ENCODE results near the gene CTAG2.

Gene CTAG2

GRCh38 chrX:154661170-154661569 lies 7.8 kb upstream of the CTAG2 start:
- no peak for DNase-seq (ENCODE audit: extremely low read depth, low read depth)
- TF ChIP-seq CTCF (IDR thresholded peaks at IDR 0.05; ENCODE audit: low read depth, low read length), result no peak

- no peak for TF ChIP-seq CTCF (IDR thresholded peaks at IDR 0.05; ENCODE audit: low read depth, low read length)
- no peak for DNase-seq (ENCODE audit: extremely low read depth, low read depth)
Observed at GRCh38 chrX:154660541-154660940, 7.2 kb upstream of the CTAG2 start.

- DNase-seq (ENCODE audit: extremely low read depth, low read depth), result no peak
Observed at GRCh38 chrX:154658957-154659356, 5.6 kb upstream of the CTAG2 start.

GRCh38 chrX:154658187-154658586 lies 4.8 kb upstream of the CTAG2 start:
- no peak for DNase-seq (ENCODE audit: extremely low read depth, low read depth)
- no peak for TF ChIP-seq CTCF (IDR thresholded peaks at IDR 0.05; ENCODE audit: low read depth, low read length)

More at GRCh38 chrX:154658957-154659356, 5.6 kb upstream of the CTAG2 start:
- no peak for TF ChIP-seq CTCF (IDR thresholded peaks at IDR 0.05; ENCODE audit: low read depth, low read length)

- TF ChIP-seq CTCF (IDR thresholded peaks at IDR 0.05; ENCODE audit: low read depth, low read length), result no peak
- DNase-seq (ENCODE audit: extremely low read depth, low read depth), result no peak
Observed at GRCh38 chrX:154657226-154657805, 3.9 kb upstream of the CTAG2 start.

- no peak for DNase-seq (ENCODE audit: extremely low read depth, low read depth)
- no peak for TF ChIP-seq CTCF (IDR thresholded peaks at IDR 0.05; ENCODE audit: low read depth, low read length)
Observed at GRCh38 chrX:154655786-154656185, 2.4 kb upstream of the CTAG2 start.

GRCh38 chrX:154655346-154655745 lies 2.0 kb upstream of the CTAG2 start:
- no peak for DNase-seq (ENCODE audit: extremely low read depth, low read depth)
- no peak for TF ChIP-seq CTCF (IDR thresholded peaks at IDR 0.05; ENCODE audit: low read depth, low read length)

Data from AG09319 (cell line).